ENCODE data around the gene CENPT. TPM values are rescaled to one million over a fixed set of nuclear protein-coding genes. Genes with fewer than 3 reads are reported as not detected.

CENPT gene
- total and polyA plus RNA-seq, 2 of the 13 experiments (the other 11 are each of a cell fraction or from before 2014, with no cell fraction given): 40.9 to 43.3 TPM

DNA sequence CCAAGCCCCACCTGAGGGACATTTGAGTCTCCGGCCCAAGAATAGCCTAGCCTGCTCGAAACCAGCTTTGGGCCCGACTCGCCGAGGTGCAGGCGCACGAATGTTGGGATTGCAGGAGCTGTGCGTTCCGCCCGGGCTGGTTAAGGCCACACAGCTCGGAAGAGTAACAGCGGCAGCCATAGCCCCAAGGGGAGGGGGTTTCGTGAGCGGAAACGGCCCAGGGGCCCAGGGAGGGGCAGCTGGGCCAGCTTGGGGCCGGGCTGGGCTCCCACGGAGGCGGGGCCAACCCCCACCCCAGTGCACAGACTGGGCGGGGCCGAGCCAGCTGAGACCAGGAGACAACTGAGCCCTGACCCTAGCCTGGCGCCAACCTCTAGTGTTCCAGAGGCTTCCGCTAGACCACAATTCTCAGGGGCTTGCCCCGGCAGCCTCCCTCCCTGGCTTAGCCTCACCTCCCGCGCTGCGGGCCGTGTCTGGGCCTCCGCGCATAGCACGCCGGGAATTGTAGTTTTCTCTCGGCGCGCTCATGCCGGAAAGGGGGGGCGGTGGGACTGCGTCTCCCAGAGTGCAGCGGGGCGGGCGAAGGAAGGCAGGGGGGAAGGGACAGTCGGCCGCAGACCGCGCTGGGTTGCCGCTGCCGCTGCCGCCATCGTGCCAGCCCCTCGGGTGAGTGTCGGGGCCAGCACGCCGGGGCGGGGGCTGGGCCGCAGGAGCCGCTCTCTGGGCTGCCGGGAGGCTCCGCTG is 1.0 kb downstream of the CENPT start, which contains the start of gene NUTF2 (continued):
- TF ChIP-seq, protein P1, sequence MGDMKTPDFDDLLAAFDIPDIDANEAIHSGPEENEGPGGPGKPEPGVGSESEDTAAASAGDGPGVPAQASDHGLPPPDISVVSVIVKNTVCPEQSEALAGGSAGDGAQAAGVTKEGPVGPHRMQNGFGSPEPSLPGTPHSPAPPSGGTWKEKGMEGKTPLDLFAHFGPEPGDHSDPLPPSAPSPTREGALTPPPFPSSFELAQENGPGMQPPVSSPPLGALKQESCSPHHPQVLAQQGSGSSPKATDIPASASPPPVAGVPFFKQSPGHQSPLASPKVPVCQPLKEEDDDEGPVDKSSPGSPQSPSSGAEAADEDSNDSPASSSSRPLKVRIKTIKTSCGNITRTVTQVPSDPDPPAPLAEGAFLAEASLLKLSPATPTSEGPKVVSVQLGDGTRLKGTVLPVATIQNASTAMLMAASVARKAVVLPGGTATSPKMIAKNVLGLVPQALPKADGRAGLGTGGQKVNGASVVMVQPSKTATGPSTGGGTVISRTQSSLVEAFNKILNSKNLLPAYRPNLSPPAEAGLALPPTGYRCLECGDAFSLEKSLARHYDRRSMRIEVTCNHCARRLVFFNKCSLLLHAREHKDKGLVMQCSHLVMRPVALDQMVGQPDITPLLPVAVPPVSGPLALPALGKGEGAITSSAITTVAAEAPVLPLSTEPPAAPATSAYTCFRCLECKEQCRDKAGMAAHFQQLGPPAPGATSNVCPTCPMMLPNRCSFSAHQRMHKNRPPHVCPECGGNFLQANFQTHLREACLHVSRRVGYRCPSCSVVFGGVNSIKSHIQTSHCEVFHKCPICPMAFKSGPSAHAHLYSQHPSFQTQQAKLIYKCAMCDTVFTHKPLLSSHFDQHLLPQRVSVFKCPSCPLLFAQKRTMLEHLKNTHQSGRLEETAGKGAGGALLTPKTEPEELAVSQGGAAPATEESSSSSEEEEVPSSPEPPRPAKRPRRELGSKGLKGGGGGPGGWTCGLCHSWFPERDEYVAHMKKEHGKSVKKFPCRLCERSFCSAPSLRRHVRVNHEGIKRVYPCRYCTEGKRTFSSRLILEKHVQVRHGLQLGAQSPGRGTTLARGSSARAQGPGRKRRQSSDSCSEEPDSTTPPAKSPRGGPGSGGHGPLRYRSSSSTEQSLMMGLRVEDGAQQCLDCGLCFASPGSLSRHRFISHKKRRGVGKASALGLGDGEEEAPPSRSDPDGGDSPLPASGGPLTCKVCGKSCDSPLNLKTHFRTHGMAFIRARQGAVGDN (CRISPR knock-in tag; IDR thresholded peaks at IDR 0.05): peak; percentile 96
- TF ChIP-seq POLR2AphosphoS2 (IDR thresholded peaks at IDR 0.05; ENCODE audit: low read depth, low read length) (no peak), ZBTB21 (CRISPR knock-in tag; IDR thresholded peaks at IDR 0.05) (no peak; the same call in 1 of the 2 replicates), ZNF510 (CRISPR knock-in tag; IDR thresholded peaks at IDR 0.05; ENCODE audit: low read depth) (peak; percentile 44; the same call in 1 of the 2 replicates), ZC3H13 (CRISPR knock-in tag; IDR thresholded peaks at IDR 0.05) (no peak), POGZ (CRISPR knock-in tag; IDR thresholded peaks at IDR 0.05) (peak; percentile 79), HNF4G (IDR thresholded peaks at IDR 0.05; ENCODE audit: borderline replicate concordance, low read depth, low read length) (no peak; the same call in 1 of the 2 replicates), HNF4G (CRISPR knock-in tag; IDR thresholded peaks at IDR 0.05; ENCODE audit: borderline replicate concordance, low read depth) (peak; percentile 55; the same call in 1 of the 2 replicates), TCF7L2 (IDR thresholded peaks at IDR 0.05; ENCODE audit: low read depth, low read length) (no peak), ZNF850 (CRISPR knock-in tag; conservative IDR thresholded peaks at IDR 0.05) (peak; percentile 98; the same call in 1 of the 2 replicates), ARHGAP35 (CRISPR knock-in tag; IDR thresholded peaks at IDR 0.05; ENCODE audit: borderline replicate concordance) (0 out of 2 replicates have a peak, but pooled peaks have one; percentile 92), ZNF773 (CRISPR knock-in tag; IDR thresholded peaks at IDR 0.05; ENCODE audit: borderline replicate concordance) (no peak; the same call in 1 of the 2 replicates), ZNF543 (CRISPR knock-in tag; IDR thresholded peaks at IDR 0.05) (peak; percentile 86), SYNCRIP (IDR thresholded peaks at IDR 0.05; ENCODE audit: insufficient read depth, low read depth, low read length) (no peak), CCAR2 (optimal IDR thresholded peaks at IDR 0.05; ENCODE audit: low read depth, low read length) (peak; percentile 94), SCMH1 (CRISPR knock-in tag; IDR thresholded peaks at IDR 0.05; ENCODE audit: borderline replicate concordance) (no peak), ZNF33A (CRISPR knock-in tag; IDR thresholded peaks at IDR 0.05; ENCODE audit: borderline replicate concordance) (peak; percentile 65; the same call in 1 of the 2 replicates)
- TF ChIP-seq, protein P2, sequence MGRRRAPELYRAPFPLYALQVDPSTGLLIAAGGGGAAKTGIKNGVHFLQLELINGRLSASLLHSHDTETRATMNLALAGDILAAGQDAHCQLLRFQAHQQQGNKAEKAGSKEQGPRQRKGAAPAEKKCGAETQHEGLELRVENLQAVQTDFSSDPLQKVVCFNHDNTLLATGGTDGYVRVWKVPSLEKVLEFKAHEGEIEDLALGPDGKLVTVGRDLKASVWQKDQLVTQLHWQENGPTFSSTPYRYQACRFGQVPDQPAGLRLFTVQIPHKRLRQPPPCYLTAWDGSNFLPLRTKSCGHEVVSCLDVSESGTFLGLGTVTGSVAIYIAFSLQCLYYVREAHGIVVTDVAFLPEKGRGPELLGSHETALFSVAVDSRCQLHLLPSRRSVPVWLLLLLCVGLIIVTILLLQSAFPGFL (CRISPR knock-in tag; IDR thresholded peaks at IDR 0.05): no peak
- TF ChIP-seq, protein P3, sequence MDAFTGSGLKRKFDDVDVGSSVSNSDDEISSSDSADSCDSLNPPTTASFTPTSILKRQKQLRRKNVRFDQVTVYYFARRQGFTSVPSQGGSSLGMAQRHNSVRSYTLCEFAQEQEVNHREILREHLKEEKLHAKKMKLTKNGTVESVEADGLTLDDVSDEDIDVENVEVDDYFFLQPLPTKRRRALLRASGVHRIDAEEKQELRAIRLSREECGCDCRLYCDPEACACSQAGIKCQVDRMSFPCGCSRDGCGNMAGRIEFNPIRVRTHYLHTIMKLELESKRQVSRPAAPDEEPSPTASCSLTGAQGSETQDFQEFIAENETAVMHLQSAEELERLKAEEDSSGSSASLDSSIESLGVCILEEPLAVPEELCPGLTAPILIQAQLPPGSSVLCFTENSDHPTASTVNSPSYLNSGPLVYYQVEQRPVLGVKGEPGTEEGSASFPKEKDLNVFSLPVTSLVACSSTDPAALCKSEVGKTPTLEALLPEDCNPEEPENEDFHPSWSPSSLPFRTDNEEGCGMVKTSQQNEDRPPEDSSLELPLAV (CRISPR knock-in tag; conservative IDR thresholded peaks at IDR 0.05; ENCODE audit: low read depth): no peak
- TF ChIP-seq, protein P4, sequence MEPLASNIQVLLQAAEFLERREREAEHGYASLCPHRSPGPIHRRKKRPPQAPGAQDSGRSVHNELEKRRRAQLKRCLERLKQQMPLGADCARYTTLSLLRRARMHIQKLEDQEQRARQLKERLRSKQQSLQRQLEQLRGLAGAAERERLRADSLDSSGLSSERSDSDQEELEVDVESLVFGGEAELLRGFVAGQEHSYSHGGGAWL (CRISPR knock-in tag; IDR thresholded peaks at IDR 0.05): peak; percentile 9; the same call in 1 of the 2 replicates
